ENCODE measurements around the gene FRMD5. TPM values are rescaled to one million over a fixed set of nuclear protein-coding genes. Genes with fewer than 3 reads are reported as not detected.
A peak's percentile ranks its signal among the peaks of the same experiment; 100 is the strongest.

The FRMD5 gene
- total RNA-seq, 1 experiment from 2014 or later: 14.3 TPM

DNA sequence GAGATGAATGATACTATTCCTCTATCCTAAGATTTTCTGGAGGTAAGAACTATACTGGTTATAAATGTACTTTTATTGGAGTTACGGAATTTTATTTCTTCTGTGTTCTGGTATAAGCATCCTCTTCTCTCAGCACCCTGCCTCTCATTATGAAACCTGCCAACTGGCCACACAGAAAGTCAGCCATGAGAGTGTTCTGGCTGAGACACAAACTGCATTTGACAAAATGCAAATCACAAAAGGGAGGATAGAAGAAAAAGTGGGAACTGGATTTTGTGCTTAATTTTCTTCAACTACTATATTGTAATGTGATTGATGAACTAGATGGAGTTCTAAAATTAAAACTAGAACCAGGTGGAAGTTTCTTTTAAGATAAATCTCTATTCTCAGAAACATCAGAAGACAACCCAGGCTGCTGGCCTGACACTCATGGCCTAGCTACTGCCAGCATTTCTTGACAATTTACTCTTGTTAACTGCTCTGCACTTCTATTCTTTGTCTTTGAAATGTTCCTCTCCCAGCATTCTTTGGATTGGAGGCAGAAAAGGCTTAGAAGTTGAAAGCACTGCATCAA, 225.2 kb downstream of the FRMD5 start:
- in situ Hi-C loops (cut with HindIII; ENCODE audit: low pct_unique_long_range_greater_than_20kb, low sequenced_read_pairs): no loop called here
- no peak for DNase-seq (ENCODE audit: low read depth, low spot score)

DNA sequence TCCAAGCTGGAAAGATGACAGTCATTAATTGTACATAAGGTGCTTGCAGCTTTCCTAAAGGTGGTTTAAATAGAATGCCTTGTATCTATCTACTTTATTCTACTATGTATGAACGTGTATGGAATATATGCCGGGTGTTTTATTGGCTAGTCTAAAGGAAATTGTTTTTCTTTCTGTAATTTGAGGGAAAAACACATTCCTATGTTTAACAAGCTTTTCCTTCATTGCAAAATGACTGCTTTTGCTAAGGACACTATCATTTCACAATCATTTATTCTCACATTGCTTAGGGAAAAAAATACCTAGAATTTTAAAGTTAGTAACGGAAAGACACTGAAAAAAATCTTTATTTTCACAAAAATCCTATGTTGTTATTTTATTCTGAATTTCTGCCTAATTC, 226.5 kb downstream of the FRMD5 start:
- in situ Hi-C loops (cut with HindIII; ENCODE audit: low pct_unique_long_range_greater_than_20kb, low sequenced_read_pairs): no loop called here
- no peak for DNase-seq (ENCODE audit: low read depth, low spot score)

DNA sequence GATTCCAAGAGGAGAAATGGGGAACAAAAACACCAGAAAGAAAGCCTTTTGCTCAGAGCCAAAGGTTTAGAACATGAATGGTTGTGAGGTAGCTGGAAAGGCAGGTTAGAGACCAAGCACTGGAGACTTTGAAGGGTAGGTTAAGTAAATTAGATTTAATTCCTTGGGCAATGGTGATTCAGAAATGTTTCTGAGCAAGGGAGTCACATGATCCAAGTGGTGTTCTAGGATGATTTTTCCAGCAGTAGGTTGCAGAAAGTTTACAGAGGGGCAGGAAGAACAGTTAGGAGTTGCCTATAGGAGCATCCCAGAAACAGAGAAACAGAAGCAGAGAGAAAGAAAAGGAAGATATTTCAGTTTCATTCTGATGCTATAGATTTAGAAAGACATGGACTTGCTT, 228.4 kb downstream of the FRMD5 start:
- in situ Hi-C loops (cut with HindIII; ENCODE audit: low pct_unique_long_range_greater_than_20kb, low sequenced_read_pairs): no loop called here
- DNase-seq (ENCODE audit: low read depth, low spot score): no peak

DNA sequence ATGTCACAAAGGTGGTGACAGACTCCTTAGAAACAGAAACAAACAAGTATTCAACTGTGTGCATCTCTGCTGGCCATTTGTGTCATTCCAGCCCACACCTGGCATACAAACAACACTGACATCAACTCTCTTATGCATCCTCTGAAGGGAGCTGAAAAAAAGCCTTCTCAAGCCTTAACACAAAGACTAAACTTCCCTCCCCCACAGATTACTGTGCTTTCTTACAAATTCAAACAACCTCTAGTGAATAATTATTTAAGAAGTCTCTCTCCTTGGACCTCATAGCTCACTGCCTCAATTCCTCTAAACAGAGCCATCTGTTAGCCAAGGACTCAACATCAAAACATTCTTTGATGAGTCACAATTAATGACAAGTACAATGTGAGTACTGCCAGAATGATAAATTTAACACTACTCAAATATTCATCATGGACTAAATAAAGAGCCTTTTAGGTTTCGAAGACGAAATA, 236.2 kb downstream of the FRMD5 start:
- no peak for DNase-seq (ENCODE audit: low read depth, low spot score)
- in situ Hi-C loops (cut with HindIII; ENCODE audit: low pct_unique_long_range_greater_than_20kb, low sequenced_read_pairs): no loop called here

DNA sequence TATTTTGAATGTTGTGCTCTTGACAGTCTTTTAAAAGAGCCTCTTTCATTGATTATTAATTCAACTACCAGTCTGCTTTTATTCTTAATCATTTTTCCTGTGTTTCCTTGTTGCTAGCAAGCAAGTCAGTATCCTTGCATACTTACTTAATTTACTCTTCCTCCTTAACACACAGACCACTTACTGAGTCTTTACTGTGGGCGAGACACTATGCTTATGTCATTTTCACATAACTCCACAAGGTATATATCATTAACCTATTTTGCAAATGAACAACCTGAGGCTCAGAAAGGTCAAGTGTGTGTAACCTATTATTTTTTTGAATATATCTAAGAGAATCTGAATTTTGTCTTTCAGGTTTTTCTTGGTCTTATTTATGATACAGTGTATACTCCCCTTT, 237.3 kb downstream of the FRMD5 start:
- DNase-seq (ENCODE audit: low read depth, low spot score): no peak
- in situ Hi-C loops (cut with HindIII; ENCODE audit: low pct_unique_long_range_greater_than_20kb, low sequenced_read_pairs): no loop called here

DNA sequence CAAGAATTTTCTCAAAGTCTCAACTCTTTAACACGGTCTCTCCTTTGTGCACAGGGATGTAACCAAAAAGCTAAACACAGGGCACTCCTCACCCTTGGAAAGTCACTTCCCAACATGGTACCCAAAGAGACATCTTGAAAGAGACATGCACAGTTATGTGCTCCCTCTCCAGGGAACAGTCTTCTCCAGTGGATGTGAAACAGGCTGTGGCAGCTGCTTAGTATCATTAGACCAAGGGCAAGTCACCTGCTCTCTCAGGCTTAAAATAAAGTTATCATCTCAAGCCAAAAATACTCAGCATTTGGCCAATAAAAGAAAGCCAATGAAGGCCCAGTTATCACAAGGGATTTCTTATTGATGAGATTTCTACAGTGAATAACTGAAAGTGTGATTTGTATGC, 239.9 kb downstream of the FRMD5 start:
- in situ Hi-C loops (cut with HindIII; ENCODE audit: low pct_unique_long_range_greater_than_20kb, low sequenced_read_pairs): no loop called here
- DNase-seq (ENCODE audit: low read depth, low spot score): no peak

DNA sequence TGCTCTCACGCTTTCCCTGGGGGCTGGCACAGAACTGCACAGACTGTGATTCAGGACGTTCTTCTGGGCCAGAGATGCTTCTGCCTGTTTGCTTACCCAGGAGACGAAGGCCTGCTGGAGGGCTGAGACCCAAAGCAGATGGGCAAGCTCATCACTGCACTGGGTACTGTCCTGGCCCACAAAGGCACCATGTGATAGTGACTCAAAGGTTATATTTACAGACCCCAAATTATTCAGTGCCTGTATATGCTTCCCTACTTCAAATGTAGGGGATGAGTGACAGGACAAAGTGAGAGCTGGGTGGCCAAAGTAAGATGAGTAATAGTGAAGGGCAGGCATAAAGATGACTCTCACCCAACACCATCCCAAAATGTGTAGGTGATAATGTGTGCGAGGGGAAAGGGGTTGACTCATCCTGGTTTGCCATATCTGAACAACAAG, 240.9 kb downstream of the FRMD5 start:
- in situ Hi-C loops (cut with HindIII; ENCODE audit: low pct_unique_long_range_greater_than_20kb, low sequenced_read_pairs): no loop called here
- no peak for DNase-seq (ENCODE audit: low read depth, low spot score)

DNA sequence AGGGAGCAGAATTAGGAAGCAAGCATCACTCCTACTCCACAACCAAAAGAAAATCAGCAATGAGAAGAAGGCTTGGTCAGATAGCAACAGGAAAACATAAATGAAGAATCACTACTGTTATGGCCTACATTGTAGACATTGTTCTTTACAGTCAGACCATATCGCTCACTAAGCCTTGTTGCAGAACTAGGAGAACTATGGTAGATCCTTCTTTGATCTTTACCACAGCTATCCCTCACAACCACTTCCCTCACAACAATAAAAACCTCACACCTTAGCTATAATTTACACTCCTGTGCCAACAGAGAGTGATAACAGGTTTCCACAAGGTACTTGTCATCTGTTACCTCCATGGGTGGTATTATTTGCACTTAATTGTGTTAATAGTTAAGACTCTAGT, 241.7 kb downstream of the FRMD5 start:
- in situ Hi-C loops (cut with HindIII; ENCODE audit: low pct_unique_long_range_greater_than_20kb, low sequenced_read_pairs): no loop called here

DNA sequence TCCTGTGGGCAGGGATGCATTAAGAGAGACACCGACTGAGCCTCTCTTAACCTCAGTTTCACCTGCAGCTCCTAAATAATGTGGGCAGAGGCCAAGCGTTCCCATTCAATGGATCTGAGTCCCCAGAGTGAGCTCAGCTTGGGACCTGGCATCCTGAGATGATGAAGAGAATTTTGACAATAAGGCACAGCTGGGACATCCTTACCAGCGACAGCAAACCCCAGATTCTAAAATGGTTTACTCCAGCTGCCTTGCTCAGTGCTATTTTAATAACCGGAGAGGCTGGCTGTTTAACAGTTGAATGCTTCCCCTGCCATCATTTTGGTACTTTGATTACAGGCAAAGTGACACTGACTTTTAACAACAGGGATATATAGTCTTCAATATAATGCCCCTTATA, 244.5 kb downstream of the FRMD5 start:
- in situ Hi-C loops (cut with HindIII; ENCODE audit: low pct_unique_long_range_greater_than_20kb, low sequenced_read_pairs): no loop called here
- no peak for DNase-seq (ENCODE audit: low read depth, low spot score)

More for the DNA sequence above, 241.7 kb downstream of the FRMD5 start:
- no peak for DNase-seq (ENCODE audit: low read depth, low spot score)

DNA sequence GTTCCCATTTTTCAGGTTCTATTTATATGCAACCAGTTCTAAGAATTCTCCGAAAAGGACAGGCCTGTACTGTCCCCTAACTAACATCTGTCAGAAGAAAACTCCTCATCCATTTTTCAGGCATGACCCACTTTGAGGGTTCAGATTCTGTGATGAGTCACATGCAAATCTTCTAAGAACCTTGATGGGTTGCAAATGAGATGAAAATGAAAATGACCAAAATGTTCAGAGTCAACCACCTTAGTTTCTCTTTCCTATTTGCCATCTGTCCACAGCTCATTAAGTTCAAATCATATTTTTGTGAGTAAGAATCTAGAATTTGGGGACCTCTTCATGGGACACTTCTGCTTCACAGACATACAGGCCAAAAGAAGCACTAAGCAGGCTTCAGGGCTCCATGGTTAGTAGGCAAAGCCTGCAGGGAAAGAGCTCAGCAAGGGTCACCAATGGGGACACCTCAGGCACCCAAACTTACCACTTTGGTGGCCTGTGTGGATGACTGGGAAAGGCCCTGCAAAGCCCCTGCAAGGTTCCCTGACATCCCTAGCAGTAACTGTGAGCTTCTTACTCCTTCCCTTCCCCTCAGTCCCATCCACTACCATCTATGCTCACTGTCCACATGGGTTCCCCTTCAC, 246.3 kb downstream of the FRMD5 start:
- in situ Hi-C loops (cut with HindIII; ENCODE audit: low pct_unique_long_range_greater_than_20kb, low sequenced_read_pairs): no loop called here
- no peak for DNase-seq (ENCODE audit: low read depth, low spot score)

DNA sequence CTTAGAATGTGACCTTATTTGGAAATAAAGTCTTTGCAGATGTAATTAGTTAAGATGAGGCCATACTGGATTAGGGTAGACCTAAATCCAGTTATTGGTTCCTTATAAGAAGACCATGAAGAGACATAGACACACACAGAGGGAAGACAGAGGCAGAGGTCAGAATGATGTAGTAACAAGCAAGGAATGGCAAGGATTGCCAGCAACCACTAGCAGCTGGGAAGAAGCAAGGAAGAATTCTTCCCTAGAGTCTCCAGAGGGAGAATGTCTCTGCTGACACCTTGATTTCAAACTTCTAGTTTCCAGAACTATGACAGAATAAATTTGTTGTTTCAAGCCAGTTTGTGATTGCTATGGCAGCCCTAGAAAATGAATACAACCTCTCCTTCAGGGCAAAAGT, 251.6 kb downstream of the FRMD5 start:
- no peak for DNase-seq (ENCODE audit: low read depth, low spot score)
- in situ Hi-C loops (cut with HindIII; ENCODE audit: low pct_unique_long_range_greater_than_20kb, low sequenced_read_pairs): no loop called here

DNA sequence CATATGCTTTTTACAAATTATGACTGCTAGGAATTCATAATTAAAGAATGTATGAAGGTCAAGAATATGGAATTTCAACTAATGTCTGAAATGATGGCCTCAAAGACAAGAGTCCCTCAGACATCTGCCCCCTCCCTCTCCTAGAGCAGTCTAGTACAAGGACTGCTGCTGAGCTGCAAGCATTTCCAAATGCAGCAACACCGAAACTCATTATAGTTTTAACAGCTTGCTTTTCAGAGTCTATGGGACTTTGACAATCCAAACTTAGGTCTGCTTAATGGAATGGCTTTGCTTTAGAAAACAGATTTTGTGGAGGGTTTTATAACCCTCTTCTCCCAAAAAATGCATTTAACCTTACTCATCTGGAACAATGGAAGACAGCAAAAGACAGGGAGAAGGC, 252.9 kb downstream of the FRMD5 start:
- DNase-seq (ENCODE audit: low read depth, low spot score): no peak
- in situ Hi-C loops (cut with HindIII; ENCODE audit: low pct_unique_long_range_greater_than_20kb, low sequenced_read_pairs): no loop called here

DNA sequence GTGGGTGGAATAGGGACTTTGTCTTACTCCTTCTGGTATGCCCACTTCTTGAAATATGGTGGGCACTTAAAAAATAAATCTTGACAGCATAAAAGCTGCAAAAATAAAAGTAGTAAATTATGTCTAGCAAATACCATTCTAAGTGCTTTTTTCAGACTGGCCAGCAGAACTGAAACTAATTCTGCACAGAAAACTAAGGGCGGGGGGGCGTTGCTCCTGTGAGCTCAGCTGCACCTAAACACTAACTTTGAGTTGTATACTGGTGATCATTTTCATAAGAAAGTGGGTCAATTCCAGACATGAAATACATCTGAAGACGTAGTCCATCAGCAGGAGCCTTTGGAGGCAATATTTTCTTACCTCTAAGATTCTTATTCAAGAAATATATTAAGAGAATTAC, 253.5 kb downstream of the FRMD5 start:
- in situ Hi-C loops (cut with HindIII; ENCODE audit: low pct_unique_long_range_greater_than_20kb, low sequenced_read_pairs): no loop called here
- DNase-seq (ENCODE audit: low read depth, low spot score): no peak

DNA sequence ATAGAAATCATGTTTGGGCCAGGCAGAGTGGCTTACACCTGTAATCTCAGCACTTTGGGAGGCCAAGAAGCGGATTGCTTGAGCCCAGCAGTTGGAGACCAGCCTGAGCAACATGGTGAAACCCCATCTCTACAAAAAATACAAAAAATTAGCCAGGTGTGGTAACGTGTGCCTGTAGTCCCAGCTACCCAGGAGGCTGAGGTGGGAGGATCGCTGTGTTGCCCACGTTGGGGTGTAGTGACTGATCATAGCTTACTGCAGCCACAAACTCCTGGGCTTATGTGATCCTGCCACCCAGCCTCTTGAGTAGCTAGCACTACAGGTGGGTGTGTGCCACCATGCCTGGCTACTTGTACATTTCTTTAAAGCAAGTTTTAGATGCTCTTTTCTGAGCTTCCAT, 254.0 kb downstream of the FRMD5 start:
- DNase-seq (ENCODE audit: low read depth, low spot score): no peak
- in situ Hi-C loops (cut with HindIII; ENCODE audit: low pct_unique_long_range_greater_than_20kb, low sequenced_read_pairs): no loop called here

DNA sequence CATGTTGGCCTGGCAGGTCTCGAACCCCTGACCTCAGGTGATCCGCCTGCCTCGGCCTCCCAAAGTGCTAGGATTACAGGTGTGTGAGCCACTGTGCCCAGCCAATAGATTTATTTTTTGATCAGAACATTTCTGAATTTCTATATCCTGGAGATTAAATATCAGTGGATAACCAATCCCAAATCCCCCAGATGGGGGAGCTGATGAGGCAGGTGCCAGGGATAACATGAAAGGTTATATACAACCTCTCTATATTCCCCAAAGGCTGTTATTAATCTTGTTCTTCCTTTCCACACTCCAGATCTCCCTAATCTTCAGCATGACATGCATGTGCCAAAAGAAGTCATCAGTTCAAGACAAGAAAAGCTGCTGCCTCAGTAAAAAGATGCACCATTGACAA, 256.0 kb downstream of the FRMD5 start:
- peak; percentile 60 for DNase-seq (ENCODE audit: low read depth, low spot score)
- in situ Hi-C loops (cut with HindIII; ENCODE audit: low pct_unique_long_range_greater_than_20kb, low sequenced_read_pairs): no loop called here

DNA sequence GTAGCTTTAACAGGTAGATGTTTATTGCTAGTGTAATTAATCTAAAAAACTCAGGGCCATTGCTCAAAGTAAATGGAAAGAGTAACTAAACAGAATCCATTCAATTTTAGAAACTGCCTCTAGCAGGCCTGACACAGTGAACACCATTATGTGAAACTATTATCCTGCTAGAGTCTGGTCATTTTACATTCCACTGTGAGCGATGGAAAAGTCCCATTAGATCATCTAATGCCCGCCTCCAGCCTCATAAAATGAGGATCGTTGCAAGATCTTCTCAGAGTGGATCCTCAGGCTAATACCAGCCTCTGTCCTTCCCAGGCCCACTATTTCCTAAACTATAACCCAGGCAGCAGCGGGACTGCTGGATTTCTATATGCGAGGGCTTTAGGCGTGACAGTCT, 260.6 kb downstream of the FRMD5 start:
- DNase-seq (ENCODE audit: low read depth, low spot score): peak; percentile 58
- in situ Hi-C loops (cut with HindIII; ENCODE audit: low pct_unique_long_range_greater_than_20kb, low sequenced_read_pairs): no loop called here

DNA sequence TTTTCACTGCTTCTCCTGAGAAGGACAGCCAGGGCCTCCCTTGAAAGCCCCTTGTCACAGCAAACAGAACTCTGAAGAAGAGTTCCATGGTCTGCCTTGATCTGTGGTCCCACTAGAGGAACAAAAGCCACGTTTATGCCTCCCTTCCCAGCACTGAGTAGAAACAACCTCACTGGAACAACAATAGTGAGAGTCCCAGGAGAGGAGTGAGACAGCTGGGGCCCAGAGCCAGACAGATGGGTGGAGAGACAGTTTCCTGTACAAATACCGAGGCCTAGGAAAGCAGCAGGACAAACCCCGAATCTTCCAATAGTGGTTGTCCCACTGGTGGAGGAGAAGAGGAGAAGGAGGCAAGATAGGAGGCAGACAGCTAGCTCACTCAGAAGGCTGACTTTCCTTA, 262.2 kb downstream of the FRMD5 start:
- DNase-seq (ENCODE audit: low read depth, low spot score): peak; percentile 9
- in situ Hi-C loops (cut with HindIII; ENCODE audit: low pct_unique_long_range_greater_than_20kb, low sequenced_read_pairs): no loop called here

DNA sequence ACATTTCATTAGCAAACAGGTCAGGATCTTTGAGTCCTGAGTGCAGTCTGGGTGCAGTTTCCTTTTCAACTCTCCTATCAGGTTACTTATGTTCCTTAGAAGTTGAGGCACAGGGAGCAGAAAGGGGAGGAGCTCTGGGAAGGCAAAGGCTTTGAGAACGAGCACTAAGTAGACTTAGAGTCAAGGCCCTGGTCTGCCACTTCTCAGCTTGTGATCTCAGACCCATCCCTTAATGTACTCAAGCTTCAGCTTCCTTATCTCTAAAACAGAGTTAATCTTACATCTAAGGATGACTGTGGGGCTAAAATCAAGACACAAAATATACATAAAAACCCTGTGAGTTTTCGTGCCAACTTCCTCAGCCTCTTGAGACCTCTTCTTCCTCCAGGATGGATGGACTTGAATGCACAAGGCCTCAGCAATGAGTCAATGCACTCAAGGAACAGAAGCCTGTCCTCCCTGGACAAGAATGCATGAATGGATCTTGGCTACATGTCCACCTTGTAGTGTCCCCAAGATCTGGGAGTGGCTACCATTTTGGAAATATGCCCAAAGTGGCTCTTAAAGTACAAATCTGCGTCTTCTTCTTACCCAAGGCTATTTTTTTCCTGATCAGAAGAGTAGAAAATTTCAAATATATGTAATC, 263.2 kb downstream of the FRMD5 start:
- DNase-seq (ENCODE audit: low read depth, low spot score): no peak
- in situ Hi-C loops (cut with HindIII; ENCODE audit: low pct_unique_long_range_greater_than_20kb, low sequenced_read_pairs): no loop called here

DNA sequence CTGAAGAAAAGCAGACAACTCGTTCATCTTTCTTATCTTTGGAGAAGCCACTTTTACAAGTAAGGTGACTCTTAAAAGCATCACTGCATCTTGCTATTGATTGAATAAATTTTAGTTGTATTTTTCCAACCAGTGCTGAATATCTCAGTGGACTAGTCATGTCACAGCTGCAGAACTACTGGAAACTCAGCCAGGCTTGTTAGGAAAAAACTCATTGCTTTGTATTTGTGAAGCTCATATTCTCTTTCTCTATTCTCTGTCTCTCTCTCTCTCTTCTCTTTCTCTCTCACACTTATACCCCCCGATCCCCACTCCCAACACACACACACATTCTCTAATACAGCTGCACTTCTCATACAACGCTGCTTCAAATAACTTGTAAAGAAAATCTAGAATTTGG, 264.0 kb downstream of the FRMD5 start:
- DNase-seq (ENCODE audit: low read depth, low spot score): no peak
- in situ Hi-C loops (cut with HindIII; ENCODE audit: low pct_unique_long_range_greater_than_20kb, low sequenced_read_pairs): no loop called here

All from SK-MEL-5 (cell line).